Measurements from ENCODE around the gene PRR16.

PRR16 gene

GRCh38 chr5:120512791-120513650 is 48.9 kb downstream of the PRR16 start:
- DNase-seq (ENCODE audit: low read depth, low spot score) = no peak

- no peak for DNase-seq (ENCODE audit: low read depth, low spot score)
Observed at GRCh38 chr5:120516805-120517204, 52.7 kb downstream of the PRR16 start.

GRCh38 chr5:120517607-120518252 is 53.6 kb downstream of the PRR16 start:
- no peak for DNase-seq (ENCODE audit: low read depth, low spot score)

GRCh38 chr5:120518581-120518980 is 54.5 kb downstream of the PRR16 start:
- no peak for DNase-seq (ENCODE audit: low read depth, low spot score)

GRCh38 chr5:120527251-120527650 is 63.2 kb downstream of the PRR16 start:
- DNase-seq (ENCODE audit: low read depth, low spot score) = no peak

- DNase-seq (ENCODE audit: low read depth, low spot score) = no peak
Observed at GRCh38 chr5:120528609-120529008, 64.5 kb downstream of the PRR16 start.

GRCh38 chr5:120529386-120529785 is 65.3 kb downstream of the PRR16 start:
- DNase-seq (ENCODE audit: low read depth, low spot score) = no peak

GRCh38 chr5:120531215-120531614 is 67.1 kb downstream of the PRR16 start:
- DNase-seq (ENCODE audit: low read depth, low spot score) = no peak

- DNase-seq (ENCODE audit: low read depth, low spot score) = no peak
Observed at GRCh38 chr5:120532835-120533234, 68.7 kb downstream of the PRR16 start.

- no peak for DNase-seq (ENCODE audit: low read depth, low spot score)
Observed at GRCh38 chr5:120533581-120533980, 69.5 kb downstream of the PRR16 start.

GRCh38 chr5:120535900-120536299 is 71.8 kb downstream of the PRR16 start:
- DNase-seq (ENCODE audit: low read depth, low spot score) = no peak

GRCh38 chr5:120538149-120538548 is 74.0 kb downstream of the PRR16 start:
- no peak for DNase-seq (ENCODE audit: low read depth, low spot score)

GRCh38 chr5:120538644-120539043 is 74.5 kb downstream of the PRR16 start:
- DNase-seq (ENCODE audit: low read depth, low spot score) = no peak

GRCh38 chr5:120539471-120539870 is 75.4 kb downstream of the PRR16 start:
- DNase-seq (ENCODE audit: low read depth, low spot score) = no peak

- DNase-seq (ENCODE audit: low read depth, low spot score) = no peak
Observed at GRCh38 chr5:120540097-120540496, 76.0 kb downstream of the PRR16 start.

GRCh38 chr5:120544043-120544442 is 79.9 kb downstream of the PRR16 start:
- no peak for DNase-seq (ENCODE audit: low read depth, low spot score)

GRCh38 chr5:120545007-120545406 is 80.9 kb downstream of the PRR16 start:
- DNase-seq (ENCODE audit: low read depth, low spot score) = no peak

GRCh38 chr5:120545951-120546350 is 81.9 kb downstream of the PRR16 start:
- DNase-seq (ENCODE audit: low read depth, low spot score) = no peak

GRCh38 chr5:120546922-120547321 is 82.8 kb downstream of the PRR16 start:
- DNase-seq (ENCODE audit: low read depth, low spot score) = no peak

GRCh38 chr5:120550358-120550757 is 86.3 kb downstream of the PRR16 start:
- no peak for DNase-seq (ENCODE audit: low read depth, low spot score)

GRCh38 chr5:120552638-120553037 is 88.5 kb downstream of the PRR16 start:
- no peak for DNase-seq (ENCODE audit: low read depth, low spot score)

GRCh38 chr5:120555345-120555744 is 91.2 kb downstream of the PRR16 start:
- DNase-seq (ENCODE audit: low read depth, low spot score) = no peak

GRCh38 chr5:120564013-120564412 is 99.9 kb downstream of the PRR16 start:
- no peak for DNase-seq (ENCODE audit: low read depth, low spot score)

Measured in brain pericyte (primary cell).